Testis (tissue), 3 donors: ENCODE measurements around the gene CBFA2T3. TPM values are rescaled to one million over a fixed set of nuclear protein-coding genes. Genes with fewer than 3 reads are reported as not detected.

Experiments used
- DNase-seq: peaks from one replicate; pipeline ENCODE4 v3.0.0-alpha.2; 2019
- H3K27ac ChIP-seq, 2 donors: fragments of 200-600 bp; sonication (generic); one replicate each; pipeline ENCODE4 v1.5.1; 2019
- H3K27me3 ChIP-seq: fragments of 200-600 bp; sonication (generic); one replicate; pipeline ENCODE4 v1.5.1; 2019
- H3K36me3 ChIP-seq: fragments of 200-600 bp; sonication (generic); one replicate; pipeline ENCODE4 v1.5.1; 2017; ENCODE audit warnings: low read depth; ENCODE audit errors: missing control alignments
- H3K4me1 ChIP-seq: fragments of 200-600 bp; sonication (generic); one replicate; pipeline ENCODE4 v1.5.1; 2019
- H3K4me3 ChIP-seq, 2 donors: fragments of 200-600 bp; sonication (generic); one replicate each; pipeline ENCODE4 v1.5.1; 2017 to 2019
- H3K9me3 ChIP-seq: fragments of 200-600 bp; sonication (generic); one replicate; pipeline ENCODE4 v1.5.1; 2017
- POLR2A ChIP-seq: fragments of 450-650 bp; IDR thresholded peaks from one replicate; pipeline ENCODE4 v1.6.1; 2017; ENCODE audit warnings: antibody characterized with exemption, mild to moderate bottlenecking, moderate library complexity
- WGBS, 2 donors: methylation state at CpG; one replicate each; pipeline ENCODE4 v1.1.5; 2018; 5-methylcytosine and 5-hydroxymethylcytosine counted together
- intact Hi-C: fragments of 100-400 bp; cut with DNase I; formaldehyde crosslinking; loops from one replicate; pipeline ENCODE4 v1.15.1; 2023; ENCODE audit warnings: low total_unique reads
- polyA plus RNA-seq: library from polyadenylated mRNA; stranded (reverse); fragments of 350-450 nt; fragmentation: Illumina TruSeq; extraction: RNeasy Lipid Tissue Mini Kit (QIAGEN cat#74804); gene quantifications from one replicate; pipeline ENCODE4 v1.2.3, GENCODE V29; 2014; ENCODE audit warnings: low read depth, low replicate concordance; ENCODE audit not compliant: insufficient read depth
- total RNA-seq, 2 donors: library from RNA; depleted of rRNA; stranded (reverse); fragments of >200 nt; gene quantifications; one replicate each; pipeline ENCODE4 v1.2.3, GENCODE V29; 2016
- TF ChIP-seq, protein P1 (sequence below), 3 experiments: fragments of 450-650 bp in 2 of 3; fragments of 200-600 bp in 1 of 3; sonication (generic) in 1 of 3; IDR thresholded peaks; one replicate each; pipeline ENCODE4 v1.5.1; 2016 to 2019; ENCODE audit warnings: antibody characterized with exemption in 3 of 3, mild to moderate bottlenecking in 2 of 3, moderate library complexity in 1 of 3

Gene CBFA2T3
- total and polyA plus RNA-seq, 3 donors from 2014 or later: 7.1 to 11.9 (median 9.2) TPM

DNA sequence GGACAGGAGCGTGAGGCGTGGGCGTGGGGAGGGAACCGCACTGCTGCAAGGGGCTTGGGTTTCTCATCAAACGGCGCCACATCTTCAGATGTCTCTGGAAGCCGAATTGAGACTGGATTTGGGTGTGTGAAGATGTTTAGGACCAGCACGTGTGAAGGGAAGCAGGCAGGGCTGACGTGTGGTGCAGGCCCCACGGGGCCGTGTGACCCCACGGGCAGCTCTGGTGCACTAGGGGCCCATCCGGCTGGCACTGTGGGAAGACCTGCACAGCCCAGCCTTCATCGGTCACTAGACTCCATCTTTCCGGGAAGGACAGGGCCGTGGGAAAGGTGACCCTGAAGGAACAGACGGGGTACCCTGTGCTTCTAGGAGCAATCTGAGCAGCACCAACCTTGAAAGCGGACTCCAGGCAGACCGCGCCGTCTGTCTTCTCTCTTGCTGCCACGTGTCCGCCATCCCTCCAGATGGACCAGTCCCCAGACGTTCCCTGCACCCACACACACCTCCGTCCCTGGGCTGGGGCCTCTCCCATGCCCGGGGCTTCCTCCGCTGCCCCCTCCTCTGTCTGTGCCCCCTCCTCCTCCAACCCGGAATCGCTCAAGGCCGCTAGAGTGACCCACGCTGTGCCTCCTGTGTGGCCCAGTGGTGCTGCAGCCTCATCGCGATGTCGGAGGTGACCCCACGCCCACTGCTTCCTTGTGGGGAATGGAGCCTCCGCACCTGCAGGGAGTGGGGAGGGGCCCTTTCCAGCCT lies 23.4 kb upstream of the CBFA2T3 start:
- Histone ChIP-seq H3K27ac (no peak overlapping the region), H3K27me3 (no peaks in the 10 kb centered on the region), H3K36me3 (no peaks in the 10 kb centered on the region), H3K4me3 (no peak overlapping the region), H3K4me1 (peaks cover 10% of the 10 kb centered on the region), H3K9me3 (no peaks in the 10 kb centered on the region)
- no peak for TF ChIP-seq POLR2A
- TF ChIP-seq, protein P1, sequence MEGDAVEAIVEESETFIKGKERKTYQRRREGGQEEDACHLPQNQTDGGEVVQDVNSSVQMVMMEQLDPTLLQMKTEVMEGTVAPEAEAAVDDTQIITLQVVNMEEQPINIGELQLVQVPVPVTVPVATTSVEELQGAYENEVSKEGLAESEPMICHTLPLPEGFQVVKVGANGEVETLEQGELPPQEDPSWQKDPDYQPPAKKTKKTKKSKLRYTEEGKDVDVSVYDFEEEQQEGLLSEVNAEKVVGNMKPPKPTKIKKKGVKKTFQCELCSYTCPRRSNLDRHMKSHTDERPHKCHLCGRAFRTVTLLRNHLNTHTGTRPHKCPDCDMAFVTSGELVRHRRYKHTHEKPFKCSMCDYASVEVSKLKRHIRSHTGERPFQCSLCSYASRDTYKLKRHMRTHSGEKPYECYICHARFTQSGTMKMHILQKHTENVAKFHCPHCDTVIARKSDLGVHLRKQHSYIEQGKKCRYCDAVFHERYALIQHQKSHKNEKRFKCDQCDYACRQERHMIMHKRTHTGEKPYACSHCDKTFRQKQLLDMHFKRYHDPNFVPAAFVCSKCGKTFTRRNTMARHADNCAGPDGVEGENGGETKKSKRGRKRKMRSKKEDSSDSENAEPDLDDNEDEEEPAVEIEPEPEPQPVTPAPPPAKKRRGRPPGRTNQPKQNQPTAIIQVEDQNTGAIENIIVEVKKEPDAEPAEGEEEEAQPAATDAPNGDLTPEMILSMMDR (IDR thresholded peaks at IDR 0.05): no peak
- 80 to 81% methylated on average over 23 to 36 of the region's 36 CpGs for WGBS, 2 donors
- intact Hi-C loops: no loop called here
- DNase-seq: no peak

DNA sequence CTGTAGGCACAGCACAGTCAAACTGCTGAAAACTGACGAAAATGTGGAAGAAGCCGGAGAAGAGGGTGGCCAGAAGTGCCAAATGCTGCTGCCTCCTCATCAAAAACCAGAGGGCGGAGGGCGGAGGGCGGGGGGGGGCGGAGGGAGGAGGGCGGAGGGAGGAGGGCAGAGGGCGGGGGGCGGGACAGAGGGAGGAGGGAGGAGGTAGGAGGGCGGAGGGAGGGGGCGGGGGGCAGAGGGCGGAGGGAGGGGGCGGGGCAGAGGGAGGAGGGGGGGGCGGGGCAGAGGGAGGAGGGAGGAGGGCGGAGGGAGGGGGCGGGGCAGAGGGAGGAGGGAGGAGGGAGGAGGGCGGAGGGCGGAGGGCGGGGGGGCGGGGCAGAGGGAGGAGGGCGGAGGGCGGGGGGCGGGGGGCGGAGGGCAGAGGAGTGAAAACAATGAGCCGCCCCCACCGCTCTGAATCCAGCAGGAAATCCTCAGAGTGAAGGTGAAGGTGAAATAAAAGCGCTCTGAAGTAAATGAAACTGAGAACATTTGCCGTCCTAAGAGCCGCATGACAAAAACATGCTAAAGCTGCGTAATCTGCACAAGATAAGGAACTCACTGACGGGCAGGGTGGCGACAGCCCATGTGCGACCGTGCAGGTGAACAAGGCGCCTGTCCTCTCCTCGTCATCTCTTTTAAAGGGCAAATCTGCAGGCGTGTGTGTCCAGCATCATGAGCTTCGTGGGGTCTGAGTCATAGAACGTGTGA lies 22.6 kb upstream of the CBFA2T3 start:
- WGBS, 2 donors: 33 to 38% methylated on average over 23 of the region's 39 CpGs

DNA sequence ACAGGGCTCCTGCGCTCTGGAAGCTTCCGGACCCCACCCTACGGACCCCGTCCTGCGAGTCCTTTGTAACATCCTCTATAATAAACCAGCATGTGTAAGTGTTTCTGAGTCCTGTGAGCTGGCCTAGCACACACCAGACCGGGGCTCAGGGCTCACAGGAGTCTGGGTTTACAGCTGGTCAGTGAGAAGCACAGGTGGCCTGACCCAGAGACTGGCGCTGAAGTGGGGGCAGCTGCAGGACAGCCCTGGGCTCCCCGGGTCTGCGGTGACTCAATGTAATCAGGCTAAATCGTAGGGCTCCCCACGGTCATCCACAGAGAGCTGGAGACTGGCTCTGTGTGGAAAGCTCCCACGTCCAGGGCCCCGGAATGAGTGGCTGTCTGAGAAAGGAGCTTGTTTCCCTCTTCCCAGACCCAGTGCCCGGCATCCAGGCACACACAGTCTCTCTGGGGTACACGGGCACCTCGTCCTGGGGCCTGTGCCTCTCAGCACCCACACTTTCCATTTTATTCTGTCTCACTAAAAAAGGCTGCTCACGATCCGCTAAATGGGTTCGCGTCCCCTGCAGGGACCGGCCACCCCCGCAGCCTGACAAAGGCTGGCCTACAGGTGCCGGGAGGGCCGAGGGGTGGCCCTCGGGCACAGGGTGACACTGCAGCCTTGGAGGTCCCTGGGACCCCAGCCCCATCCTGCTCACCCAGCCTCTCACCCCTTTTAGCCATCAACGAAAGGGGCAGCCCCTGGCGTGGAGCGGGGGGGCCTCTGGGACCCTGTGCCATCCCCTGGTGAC lies 18.9 kb upstream of the CBFA2T3 start:
- H3K4me3 ChIP-seq: no peak overlapping the region
- no peak overlapping the region for H3K27ac ChIP-seq
- no peaks in the 10 kb centered on the region for H3K4me1 ChIP-seq
- H3K27me3 ChIP-seq: no peaks in the 10 kb centered on the region
- TF ChIP-seq, protein P1 (IDR thresholded peaks at IDR 0.05): no peak
- TF ChIP-seq POLR2A: no peak
- WGBS, 2 donors: 75 to 86% methylated on average over 11 to 28 of the region's 28 CpGs
- intact Hi-C loops: no loop called here
- no peak for DNase-seq
- no peaks in the 10 kb centered on the region for H3K36me3 ChIP-seq
- H3K9me3 ChIP-seq: no peaks in the 10 kb centered on the region

More for the DNA sequence above, 22.6 kb upstream of the CBFA2T3 start:
- DNase-seq: no peak
- peaks cover 10% of the 10 kb centered on the region for H3K4me1 ChIP-seq
- no peaks in the 10 kb centered on the region for H3K36me3 ChIP-seq
- no peak for TF ChIP-seq POLR2A
- TF ChIP-seq, protein P1 (IDR thresholded peaks at IDR 0.05): no peak
- no peaks in the 10 kb centered on the region for H3K9me3 ChIP-seq
- H3K27me3 ChIP-seq: no peaks in the 10 kb centered on the region
- intact Hi-C loops: no loop called here
- H3K27ac ChIP-seq: no peak overlapping the region
- H3K4me3 ChIP-seq: no peak overlapping the region

DNA sequence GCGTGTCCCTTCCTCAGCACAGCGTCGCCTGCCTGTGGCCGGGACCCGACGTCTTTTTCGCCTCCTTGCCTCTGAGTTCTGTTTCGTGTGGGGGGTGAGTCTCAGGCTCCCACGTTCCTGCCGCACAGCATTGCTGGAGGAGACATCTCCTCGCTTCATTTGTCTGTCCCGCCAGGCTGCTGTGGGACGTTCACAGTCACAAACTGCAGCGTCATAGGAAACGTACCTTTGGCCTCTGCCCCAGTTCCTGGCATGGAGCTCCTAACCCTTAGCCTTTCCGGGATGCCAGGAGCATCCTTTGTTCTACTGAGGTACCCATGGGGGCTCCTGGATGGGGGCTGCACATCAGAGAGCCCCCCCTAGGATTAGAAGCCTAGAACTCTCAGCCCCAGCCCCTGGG lies 18.2 kb upstream of the CBFA2T3 start:
- no peak for DNase-seq
- Histone ChIP-seq H3K4me3 (no peak overlapping the region), H3K27me3 (no peaks in the 10 kb centered on the region), H3K36me3 (no peaks in the 10 kb centered on the region), H3K27ac (no peak overlapping the region), H3K9me3 (no peaks in the 10 kb centered on the region), H3K4me1 (no peaks in the 10 kb centered on the region)
- WGBS, 2 donors: 82 to 85% methylated on average over 16 of the region's 16 CpGs
- TF ChIP-seq, protein P1 (IDR thresholded peaks at IDR 0.05): no peak
- no peak for TF ChIP-seq POLR2A
- intact Hi-C loops: no loop called here
